ENCODE measurements around the gene METTL1.
A peak's percentile ranks its signal among the peaks of the same experiment; 100 is the strongest.
"Not testable (repeated sequence)": the region's sequence is repeated elsewhere in the genome, so short reads cannot be mapped to it uniquely, and the experiment has no call there.

METTL1 gene

GRCh38 chr12:57771873-57772428, at the start of gene METTL1:
Gene METTL1 (minus strand): TSS chr12:57772105. CDS start chr12:57772083, 22 bp downstream.
- DNase-seq (ENCODE audit: low read depth in 2 of 2): peak; percentile 88 to 91

- DNase-seq (ENCODE audit: low read depth in 2 of 2): not testable (repeated sequence)
These were observed 49.1 kb upstream of the METTL1 start for GRCh38 chr12:57821015-57821414.

GRCh38 chr12:57820119-57820518, 48.2 kb upstream of the METTL1 start:
- not testable (repeated sequence) for DNase-seq (ENCODE audit: low read depth in 2 of 2)

- not testable (repeated sequence) for DNase-seq (ENCODE audit: low read depth in 2 of 2)
These were observed 46.1 kb upstream of the METTL1 start for GRCh38 chr12:57817990-57818331.

- no peak for DNase-seq (ENCODE audit: low read depth in 2 of 2)
These were observed 45.5 kb upstream of the METTL1 start for GRCh38 chr12:57817261-57817989.

- no peak for DNase-seq (ENCODE audit: low read depth in 2 of 2)
These were observed 44.9 kb upstream of the METTL1 start for GRCh38 chr12:57816855-57817151.

GRCh38 chr12:57816001-57816854, 44.3 kb upstream of the METTL1 start:
- no peak for DNase-seq (ENCODE audit: low read depth in 2 of 2)

- DNase-seq (ENCODE audit: low read depth in 2 of 2): no peak
These were observed 43.5 kb upstream of the METTL1 start for GRCh38 chr12:57815177-57816000.

- DNase-seq (ENCODE audit: low read depth in 2 of 2): no peak
These were observed 42.3 kb upstream of the METTL1 start for GRCh38 chr12:57813971-57814772.

GRCh38 chr12:57813111-57813970, 41.4 kb upstream of the METTL1 start:
- DNase-seq (ENCODE audit: low read depth in 2 of 2): no peak

GRCh38 chr12:57811028-57811755, 39.3 kb upstream of the METTL1 start:
- no peak for DNase-seq (ENCODE audit: low read depth in 2 of 2)

GRCh38 chr12:57810450-57810849, 38.5 kb upstream of the METTL1 start:
- no peak for DNase-seq (ENCODE audit: low read depth in 2 of 2)

- DNase-seq (ENCODE audit: low read depth in 2 of 2): no peak
These were observed 37.5 kb upstream of the METTL1 start for GRCh38 chr12:57809425-57809824.

- DNase-seq (ENCODE audit: low read depth in 2 of 2): no peak
These were observed 36.4 kb upstream of the METTL1 start for GRCh38 chr12:57808351-57808750.

- no peak for DNase-seq (ENCODE audit: low read depth in 2 of 2)
These were observed 35.4 kb upstream of the METTL1 start for GRCh38 chr12:57807285-57807684.

GRCh38 chr12:57806677-57807076, 34.8 kb upstream of the METTL1 start:
- no peak for DNase-seq (ENCODE audit: low read depth in 2 of 2)

- DNase-seq (ENCODE audit: low read depth in 2 of 2): peak in 1 of 2 donors; percentile 8
These were observed 31.5 kb upstream of the METTL1 start for GRCh38 chr12:57803319-57803893.

- DNase-seq (ENCODE audit: low read depth in 2 of 2): no peak
These were observed 30.7 kb upstream of the METTL1 start for GRCh38 chr12:57802607-57803006.

- DNase-seq (ENCODE audit: low read depth in 2 of 2): no peak
These were observed 29.1 kb upstream of the METTL1 start for GRCh38 chr12:57800965-57801364.
